Large intestine (tissue), 3 donors: ENCODE results near the gene FRMD4B. TPM values are rescaled to one million over a fixed set of nuclear protein-coding genes. Genes with fewer than 3 reads are reported as not detected.

Experiments
- DNase-seq, 2 donors: peaks; one replicate each; pipeline versions ENCODE4 v3.0.0 to v3.0.0-alpha.2; 2013
- H3K27ac ChIP-seq: one replicate; pipeline ENCODE4 v1.5.1; 2013; ENCODE audit warnings: low read length
- H3K27me3 ChIP-seq: 2 replicates; pipeline ENCODE4 v1.6.1; 2013; ENCODE audit warnings: low read length; ENCODE audit not compliant: control insufficient read depth, insufficient read depth
- H3K36me3 ChIP-seq: 2 replicates; pipeline ENCODE4 v1.6.1; 2013; ENCODE audit warnings: low read length; ENCODE audit not compliant: control insufficient read depth, insufficient read depth
- H3K4me1 ChIP-seq: one replicate; pipeline ENCODE4 v1.6.1; 2013; ENCODE audit warnings: low read length; ENCODE audit not compliant: control insufficient read depth, insufficient read depth
- H3K4me3 ChIP-seq: one replicate; pipeline ENCODE4 v1.5.1; 2013; ENCODE audit warnings: low read length
- H3K9me3 ChIP-seq: one replicate; pipeline ENCODE4 v1.6.1; 2013; ENCODE audit warnings: mild to moderate bottlenecking, low read depth, low read length, moderate library complexity; ENCODE audit not compliant: control insufficient read depth
- WGBS: methylation state at CpG from one replicate; pipeline ENCODE4 v1.1.5; 2013; ENCODE audit warnings: low lambda C conversion rate; ENCODE audit not compliant: insufficient coverage; 5-methylcytosine and 5-hydroxymethylcytosine counted together
- polyA plus RNA-seq: library from polyadenylated mRNA; unstranded; fragments of 120-200 nt; gene quantifications from one replicate; pipeline ENCODE4 v1.2.1, GENCODE V29; 2013

The FRMD4B gene
- polyA plus RNA-seq, 1 donor: 15.7 TPM

GRCh38 chr3:69309814-69310213 is 76.1 kb downstream of the FRMD4B start:
- H3K27ac ChIP-seq: no peak overlapping the region
- H3K27me3 ChIP-seq: no peaks in the 10 kb centered on the region
- H3K36me3 ChIP-seq: no peaks in the 10 kb centered on the region
- no peaks in the 10 kb centered on the region for H3K9me3 ChIP-seq
- WGBS: no CpG with 5 or more reads among the region's 3 CpGs
- H3K4me1 ChIP-seq: no peaks in the 10 kb centered on the region
- H3K4me3 ChIP-seq: no peak overlapping the region
- DNase-seq: no peak

GRCh38 chr3:69306239-69307185 is 79.4 kb downstream of the FRMD4B start:
- Histone ChIP-seq H3K36me3 (no peaks in the 10 kb centered on the region), H3K4me1 (no peaks in the 10 kb centered on the region), H3K4me3 (no peak overlapping the region), H3K27ac (no peak overlapping the region), H3K27me3 (no peaks in the 10 kb centered on the region), H3K9me3 (no peaks in the 10 kb centered on the region)
- 71% methylated on average over 1 of the region's 17 CpGs for WGBS
- peak; percentile 77 to 82 for DNase-seq

- Histone ChIP-seq H3K4me1 (no peaks in the 10 kb centered on the region), H3K9me3 (no peaks in the 10 kb centered on the region), H3K4me3 (no peak overlapping the region), H3K27me3 (no peaks in the 10 kb centered on the region), H3K36me3 (no peaks in the 10 kb centered on the region), H3K27ac (no peak overlapping the region)
- no CpG with 5 or more reads among the region's 2 CpGs for WGBS
- DNase-seq: peak in 1 of 2 donors; percentile 42
Measured at GRCh38 chr3:69305011-69305410, 80.9 kb downstream of the FRMD4B start.

GRCh38 chr3:69304396-69304795 is 81.5 kb downstream of the FRMD4B start:
- Histone ChIP-seq H3K27ac (no peak overlapping the region), H3K4me3 (no peak overlapping the region), H3K4me1 (no peaks in the 10 kb centered on the region), H3K9me3 (no peaks in the 10 kb centered on the region), H3K36me3 (no peaks in the 10 kb centered on the region), H3K27me3 (no peaks in the 10 kb centered on the region)
- DNase-seq: no peak
- WGBS: 60% methylated on average over 1 of the region's 6 CpGs

GRCh38 chr3:69300296-69300695 is 85.6 kb downstream of the FRMD4B start:
- Histone ChIP-seq H3K36me3 (no peaks in the 10 kb centered on the region), H3K27me3 (no peaks in the 10 kb centered on the region), H3K4me3 (no peak overlapping the region), H3K4me1 (no peaks in the 10 kb centered on the region), H3K27ac (no peak overlapping the region), H3K9me3 (no peaks in the 10 kb centered on the region)
- no peak for DNase-seq
- WGBS: no CpG with 5 or more reads among the region's 2 CpGs

GRCh38 chr3:69299344-69299743 is 86.5 kb downstream of the FRMD4B start:
- Histone ChIP-seq H3K9me3 (no peaks in the 10 kb centered on the region), H3K4me1 (peaks cover under 1% of the 10 kb centered on the region), H3K27me3 (no peaks in the 10 kb centered on the region), H3K4me3 (no peak overlapping the region), H3K27ac (no peak overlapping the region), H3K36me3 (no peaks in the 10 kb centered on the region)
- no peak for DNase-seq
- WGBS: 60% methylated on average over 1 of the region's 3 CpGs

GRCh38 chr3:69297501-69297900 is 88.4 kb downstream of the FRMD4B start:
- DNase-seq: no peak
- Histone ChIP-seq H3K27ac (no peak overlapping the region), H3K4me3 (no peak overlapping the region), H3K27me3 (no peaks in the 10 kb centered on the region), H3K36me3 (no peaks in the 10 kb centered on the region), H3K4me1 (peaks cover 6% of the 10 kb centered on the region), H3K9me3 (no peaks in the 10 kb centered on the region)
- WGBS: no CpG with 5 or more reads among the region's 2 CpGs

GRCh38 chr3:69296995-69297394 is 88.9 kb downstream of the FRMD4B start:
- no peak overlapping the region for H3K27ac ChIP-seq
- no peaks in the 10 kb centered on the region for H3K27me3 ChIP-seq
- no peak for DNase-seq
- H3K4me3 ChIP-seq: no peak overlapping the region
- H3K9me3 ChIP-seq: no peaks in the 10 kb centered on the region
- peaks cover 6% of the 10 kb centered on the region for H3K4me1 ChIP-seq
- WGBS: 75% methylated on average over 2 of the region's 6 CpGs
- no peaks in the 10 kb centered on the region for H3K36me3 ChIP-seq

GRCh38 chr3:69294014-69294766 is 91.7 kb downstream of the FRMD4B start:
- DNase-seq: peak in 1 of 2 donors; percentile 36
- H3K4me3 ChIP-seq: no peak overlapping the region
- H3K27ac ChIP-seq: no peak overlapping the region
- no peaks in the 10 kb centered on the region for H3K9me3 ChIP-seq
- no peaks in the 10 kb centered on the region for H3K36me3 ChIP-seq
- no CpG with 5 or more reads among the region's 4 CpGs for WGBS
- H3K27me3 ChIP-seq: no peaks in the 10 kb centered on the region
- peaks cover 6% of the 10 kb centered on the region for H3K4me1 ChIP-seq

GRCh38 chr3:69292959-69293574 is 92.8 kb downstream of the FRMD4B start:
- Histone ChIP-seq H3K9me3 (no peaks in the 10 kb centered on the region), H3K27ac (no peak overlapping the region), H3K27me3 (no peaks in the 10 kb centered on the region), H3K4me1 (peaks cover 6% of the 10 kb centered on the region), H3K36me3 (no peaks in the 10 kb centered on the region), H3K4me3 (no peak overlapping the region)
- WGBS: no CpG with 5 or more reads among the region's 7 CpGs
- no peak for DNase-seq
